GM19099 (cell line): ENCODE measurements around the gene VAPB.

Experiments used
- POLR2A ChIP-seq: IDR thresholded peaks from 3 replicates; pipeline ENCODE4 v1.6.1; 2011; ENCODE audit warnings: low read depth; ENCODE audit not compliant: insufficient read length; ENCODE audit errors: extremely low read depth

The VAPB gene

GRCh38 chr20:58374027-58374850 is 14.8 kb upstream of the VAPB start:
- no peak for TF ChIP-seq POLR2A

- no peak for TF ChIP-seq POLR2A
Measured at GRCh38 chr20:58374906-58375758, 13.9 kb upstream of the VAPB start.

- no peak for TF ChIP-seq POLR2A
Measured at GRCh38 chr20:58375759-58376352, 13.2 kb upstream of the VAPB start.

GRCh38 chr20:58377017-58377416 is 12.0 kb upstream of the VAPB start:
- TF ChIP-seq POLR2A = no peak

GRCh38 chr20:58377766-58378401 is 11.1 kb upstream of the VAPB start:
- TF ChIP-seq POLR2A = no peak

GRCh38 chr20:58378704-58379103 is 10.3 kb upstream of the VAPB start:
- TF ChIP-seq POLR2A = no peak

GRCh38 chr20:58381627-58382026 is 7.4 kb upstream of the VAPB start:
- TF ChIP-seq POLR2A = no peak

- no peak for TF ChIP-seq POLR2A
Measured at GRCh38 chr20:58382096-58382495, 6.9 kb upstream of the VAPB start.

- no peak for TF ChIP-seq POLR2A
Measured at GRCh38 chr20:58384821-58385220, 4.2 kb upstream of the VAPB start.

GRCh38 chr20:58388028-58388601 is 914 bp upstream of the VAPB start:
- no peak for TF ChIP-seq POLR2A

GRCh38 chr20:58389324-58389967 is 417 bp downstream of the VAPB start:
- no peak for TF ChIP-seq POLR2A

- TF ChIP-seq POLR2A = no peak
Measured at GRCh38 chr20:58389968-58390658, 1.1 kb downstream of the VAPB start.

- TF ChIP-seq POLR2A = no peak
Measured at GRCh38 chr20:58390659-58391035, 1.6 kb downstream of the VAPB start.

- no peak for TF ChIP-seq POLR2A
Measured at GRCh38 chr20:58392286-58392685, 3.3 kb downstream of the VAPB start.
